Astrocyte of the cerebellum (primary cell): Measurements from ENCODE around the gene GARRE1.

Experiments
- DNase-seq: peaks from one replicate; pipeline ENCODE4 v3.0.0-alpha.2; 2011; ENCODE audit warnings: low read depth
- H3K4me3 ChIP-seq: 2 replicates; pipeline ENCODE4 v1.5.1; 2011; ENCODE audit warnings: mild to moderate bottlenecking, low read depth, low read length, moderate library complexity
- CTCF ChIP-seq: IDR thresholded peaks from 2 replicates; pipeline ENCODE4 v1.5.1; 2012; ENCODE audit warnings: low read length, low read depth, moderate library complexity, mild to moderate bottlenecking; ENCODE audit errors: missing control alignments
- in situ Hi-C: cut with HindIII; loops from 2 replicates; pipeline ENCODE4 v1.10.0; 2017; ENCODE audit warnings: low sequenced_read_pairs

GARRE1 gene

GRCh38 chr19:34224996-34225658, 29.2 kb upstream of the GARRE1 start:
- TF ChIP-seq CTCF: no peak
- peak; percentile 42 for DNase-seq
- H3K4me3 ChIP-seq: no peak overlapping the region
- in situ Hi-C loops: no loop called here

- DNase-seq: no peak
- in situ Hi-C loops: no loop called here
- no peak overlapping the region for H3K4me3 ChIP-seq
- TF ChIP-seq CTCF: no peak
These were observed 28.7 kb upstream of the GARRE1 start for GRCh38 chr19:34225659-34226015.

GRCh38 chr19:34226036-34226435, 28.3 kb upstream of the GARRE1 start:
- no peak for DNase-seq
- TF ChIP-seq CTCF: no peak
- no peak overlapping the region for H3K4me3 ChIP-seq
- in situ Hi-C loops: no loop called here

- H3K4me3 ChIP-seq: no peak overlapping the region
- DNase-seq: no peak
- in situ Hi-C loops: no loop called here
- TF ChIP-seq CTCF: no peak
These were observed 26.0 kb upstream of the GARRE1 start for GRCh38 chr19:34228347-34228746.

DNA sequence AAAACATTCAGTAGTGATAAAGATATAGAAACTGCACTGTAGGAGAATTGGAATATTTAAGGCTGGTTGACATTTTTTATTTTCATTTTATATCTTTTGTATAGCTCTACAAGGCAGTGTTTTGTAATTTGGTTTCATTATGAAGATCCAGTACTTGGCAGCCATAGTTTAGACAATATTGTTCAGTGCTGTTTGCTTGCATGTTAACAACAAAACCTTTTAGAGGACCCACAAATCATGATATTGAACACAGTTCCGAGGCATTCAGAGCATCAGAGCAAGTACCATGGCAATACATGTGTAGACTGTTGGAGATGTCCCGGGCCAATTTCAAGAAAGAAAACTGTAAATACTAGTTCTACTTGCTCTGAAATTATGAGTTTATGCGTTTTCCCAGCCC, 25.6 kb upstream of the GARRE1 start:
- no peak for TF ChIP-seq CTCF
- in situ Hi-C loops: no loop called here
- no peak for DNase-seq
- H3K4me3 ChIP-seq: no peak overlapping the region

- H3K4me3 ChIP-seq: no peak overlapping the region
- TF ChIP-seq CTCF: no peak
- DNase-seq: no peak
- in situ Hi-C loops: no loop called here
These were observed 24.6 kb upstream of the GARRE1 start for GRCh38 chr19:34229721-34230120.

- DNase-seq: no peak
- H3K4me3 ChIP-seq: no peak overlapping the region
- TF ChIP-seq CTCF: no peak
- in situ Hi-C loops: no loop called here
These were observed 23.5 kb upstream of the GARRE1 start for GRCh38 chr19:34230820-34231219.
